Colonic mucosa (tissue), 4 donors: ENCODE data around the gene CEACAM4. TPM values are rescaled to one million over a fixed set of nuclear protein-coding genes. Genes with fewer than 3 reads are reported as not detected.

Source experiments
- DNase-seq: peaks from one replicate; pipeline ENCODE4 v3.0.0-alpha.2; 2020
- H3K27ac ChIP-seq: fragments of 200-600 bp; one replicate; pipeline ENCODE4 v1.8.0; 2021
- H3K27me3 ChIP-seq: fragments of 200-600 bp; one replicate; pipeline ENCODE4 v1.8.0; 2021
- H3K36me3 ChIP-seq: fragments of 200-600 bp; one replicate; pipeline ENCODE4 v1.8.0; 2021
- H3K4me1 ChIP-seq: fragments of 200-600 bp; one replicate; pipeline ENCODE4 v1.8.0; 2021; ENCODE audit warnings: mild to moderate bottlenecking
- H3K4me3 ChIP-seq: fragments of 200-600 bp; one replicate; pipeline ENCODE4 v1.8.0; 2021
- H3K9ac ChIP-seq, 2 donors: one replicate each; pipeline ENCODE4 v1.7.0; 2013; ENCODE audit warnings: control low read depth in 2 of 2, low read depth in 2 of 2, low read length in 2 of 2
- H3K9me3 ChIP-seq: fragments of 200-600 bp; one replicate; pipeline ENCODE4 v1.8.0; 2021
- intact Hi-C: fragments of 100-400 bp; cut with DNase I; formaldehyde crosslinking; loops from one replicate; pipeline ENCODE4 v1.14.1; 2022
- total RNA-seq, 2 donors: library from RNA; stranded (reverse); fragmentation: NEBNext Ultra II Directional in 1 of 2; extraction: Animal tissue kit (Norgen Biotek cat#: 25700) in 1 of 2; gene quantifications; one replicate each; pipeline ENCODE4 v1.2.1, GENCODE V29; 2021
- TF ChIP-seq, protein P1 (sequence below): fragments of 200-600 bp; IDR thresholded peaks from one replicate; pipeline ENCODE4 v1.8.0; 2022; ENCODE audit warnings: antibody characterized with exemption, mild to moderate bottlenecking
- donor health status: healthy.
- donor health status: DM: no; HTN: no; CAD: no.
- donor health status: DM: no; HTN: no; CAD: no.

The CEACAM4 gene
- total RNA-seq, 2 donors from 2014 or later, result not detected

DNA sequence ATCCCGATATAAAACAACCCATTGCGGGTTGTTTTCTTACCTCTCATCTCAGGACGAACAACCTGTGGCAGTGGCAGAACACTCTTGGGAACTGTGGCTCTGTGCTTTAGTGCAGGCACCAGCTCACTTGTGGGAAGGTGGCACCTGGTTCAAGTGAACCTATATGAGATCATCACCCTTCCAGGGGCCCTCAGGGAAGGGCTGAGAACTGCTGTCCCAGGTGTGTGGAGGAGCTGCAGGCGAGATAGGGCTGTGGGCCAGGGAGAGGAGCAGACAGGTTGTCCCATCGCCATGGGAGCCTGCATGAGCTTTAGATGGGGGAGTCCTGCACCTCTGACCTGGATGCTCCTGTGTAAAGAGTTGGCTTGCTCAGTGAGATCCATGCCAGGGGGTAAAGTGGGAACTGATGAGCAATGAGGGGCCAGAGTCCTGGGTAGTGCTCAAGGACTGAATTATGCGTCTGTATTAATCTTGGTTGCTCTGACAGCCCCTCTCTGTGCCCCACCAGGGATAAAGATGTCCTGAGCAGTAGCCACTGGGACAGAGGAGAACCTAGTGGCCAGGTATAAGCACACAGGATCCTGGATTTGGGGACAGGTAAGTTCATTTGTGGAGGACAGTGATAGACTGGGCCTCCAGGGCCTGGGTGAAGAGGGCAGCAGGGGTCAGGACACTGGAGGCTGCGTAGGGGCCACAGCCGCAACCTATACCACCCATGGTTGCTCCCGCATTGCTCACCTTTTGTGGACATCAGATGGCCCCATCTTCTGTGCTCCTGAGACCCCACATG is 8.7 kb downstream of the CEACAM4 start:
- H3K9me3 ChIP-seq, result no peaks in the 10 kb centered on the region
- TF ChIP-seq, protein P1, sequence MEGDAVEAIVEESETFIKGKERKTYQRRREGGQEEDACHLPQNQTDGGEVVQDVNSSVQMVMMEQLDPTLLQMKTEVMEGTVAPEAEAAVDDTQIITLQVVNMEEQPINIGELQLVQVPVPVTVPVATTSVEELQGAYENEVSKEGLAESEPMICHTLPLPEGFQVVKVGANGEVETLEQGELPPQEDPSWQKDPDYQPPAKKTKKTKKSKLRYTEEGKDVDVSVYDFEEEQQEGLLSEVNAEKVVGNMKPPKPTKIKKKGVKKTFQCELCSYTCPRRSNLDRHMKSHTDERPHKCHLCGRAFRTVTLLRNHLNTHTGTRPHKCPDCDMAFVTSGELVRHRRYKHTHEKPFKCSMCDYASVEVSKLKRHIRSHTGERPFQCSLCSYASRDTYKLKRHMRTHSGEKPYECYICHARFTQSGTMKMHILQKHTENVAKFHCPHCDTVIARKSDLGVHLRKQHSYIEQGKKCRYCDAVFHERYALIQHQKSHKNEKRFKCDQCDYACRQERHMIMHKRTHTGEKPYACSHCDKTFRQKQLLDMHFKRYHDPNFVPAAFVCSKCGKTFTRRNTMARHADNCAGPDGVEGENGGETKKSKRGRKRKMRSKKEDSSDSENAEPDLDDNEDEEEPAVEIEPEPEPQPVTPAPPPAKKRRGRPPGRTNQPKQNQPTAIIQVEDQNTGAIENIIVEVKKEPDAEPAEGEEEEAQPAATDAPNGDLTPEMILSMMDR, result no peak
- H3K4me3 ChIP-seq, result no peak overlapping the region
- H3K27me3 ChIP-seq, result no peaks in the 10 kb centered on the region
- no peaks in the 10 kb centered on the region for H3K4me1 ChIP-seq
- H3K9ac ChIP-seq, result no peak overlapping the region
- DNase-seq, result no peak
- no peaks in the 10 kb centered on the region for H3K36me3 ChIP-seq
- intact Hi-C loops, result no loop called here
- no peak overlapping the region for H3K27ac ChIP-seq

DNA sequence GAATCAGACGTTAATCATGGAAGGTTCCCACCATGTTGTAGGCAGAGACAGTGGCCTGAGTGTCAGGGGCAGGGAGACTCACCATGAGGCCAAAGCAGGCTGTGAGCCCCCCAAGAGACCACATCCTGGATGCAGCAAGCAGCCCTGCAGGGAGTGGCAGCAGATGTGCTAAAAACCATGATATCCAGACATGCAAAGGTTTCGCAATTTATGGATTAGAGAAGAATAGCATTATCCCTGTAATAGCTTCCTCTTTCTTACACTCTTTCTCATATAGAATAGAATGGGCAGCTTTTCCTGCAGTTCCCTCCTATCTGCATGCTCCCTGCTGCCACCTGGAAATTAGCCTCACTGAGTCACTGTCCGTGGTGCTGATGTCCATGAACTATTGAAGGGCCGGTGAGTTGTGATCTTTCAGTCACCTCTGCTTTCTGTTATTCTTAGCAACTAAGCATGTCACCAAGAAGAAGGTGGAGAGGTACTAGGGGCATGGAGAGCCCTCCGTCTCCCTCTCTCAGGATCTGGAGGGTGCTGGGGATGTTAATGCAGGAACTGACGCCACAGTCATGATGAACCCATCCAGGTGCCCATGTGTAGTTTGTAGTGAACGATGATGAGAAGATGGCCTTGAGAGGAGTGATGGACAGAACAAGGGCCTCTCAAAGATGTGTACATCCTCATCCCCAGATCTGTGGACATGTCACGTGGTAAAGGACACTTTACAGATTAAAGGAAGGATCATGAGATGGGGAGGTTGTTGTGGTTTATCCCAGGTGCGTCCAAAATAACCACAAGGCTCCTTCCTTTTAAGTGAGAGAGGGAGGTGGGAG is 9.9 kb downstream of the CEACAM4 start:
- intact Hi-C loops, result no loop called here
- no peak for DNase-seq
- Histone ChIP-seq H3K36me3 (no peaks in the 10 kb centered on the region), H3K4me1 (no peaks in the 10 kb centered on the region), H3K27ac (no peak overlapping the region), H3K9ac (no peak overlapping the region), H3K4me3 (no peak overlapping the region), H3K27me3 (no peaks in the 10 kb centered on the region), H3K9me3 (no peaks in the 10 kb centered on the region)
- TF ChIP-seq, protein P1, result no peak

DNA sequence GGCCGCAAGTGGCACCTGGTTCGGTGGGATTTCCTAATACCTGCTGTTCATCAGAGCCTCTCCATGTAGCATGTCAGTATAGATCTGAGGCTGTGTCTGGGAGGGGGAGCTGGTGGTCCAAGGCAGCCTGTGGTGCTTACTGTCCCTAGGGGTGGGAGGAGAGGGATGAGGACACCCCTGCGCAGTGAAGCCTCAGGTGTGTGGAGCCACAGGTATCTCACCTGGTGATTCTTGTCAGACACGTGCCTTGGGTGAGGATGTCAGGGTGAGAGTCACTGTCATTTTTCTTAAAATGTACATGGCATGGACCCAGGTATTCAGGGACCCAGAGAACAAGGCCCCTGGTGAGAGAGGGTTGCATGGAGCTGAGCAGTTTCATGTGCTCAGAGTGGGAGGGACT is 11.7 kb downstream of the CEACAM4 start:
- intact Hi-C loops, result no loop called here
- no peaks in the 10 kb centered on the region for H3K27me3 ChIP-seq

DNA sequence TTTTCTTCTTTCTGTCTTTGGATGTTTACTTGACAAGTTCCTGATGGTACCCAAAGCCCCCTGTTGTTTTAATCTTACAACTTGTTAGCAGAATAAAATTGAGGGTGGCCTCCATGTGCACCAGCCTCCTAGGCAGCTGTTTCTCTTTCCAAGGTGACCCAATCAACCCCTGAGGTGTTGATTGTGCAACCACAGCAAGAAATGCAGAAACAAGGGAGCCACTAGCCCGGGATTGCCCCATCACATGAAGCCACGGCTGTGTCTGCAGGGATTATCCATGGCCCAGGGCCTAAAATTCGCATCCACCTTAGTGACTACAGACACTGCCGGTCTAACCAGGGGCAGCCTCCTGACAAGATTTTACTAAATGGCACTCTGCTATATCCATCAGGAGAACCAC is 14.4 kb downstream of the CEACAM4 start:
- no peaks in the 10 kb centered on the region for H3K36me3 ChIP-seq
- no peaks in the 10 kb centered on the region for H3K9me3 ChIP-seq
- no peak overlapping the region for H3K9ac ChIP-seq
- no peaks in the 10 kb centered on the region for H3K4me1 ChIP-seq
- DNase-seq, result no peak
- H3K27me3 ChIP-seq, result no peaks in the 10 kb centered on the region
- intact Hi-C loops, result no loop called here
- no peak overlapping the region for H3K4me3 ChIP-seq
- H3K27ac ChIP-seq, result no peak overlapping the region
- TF ChIP-seq, protein P1, result no peak

More for the DNA sequence above, 11.7 kb downstream of the CEACAM4 start:
- DNase-seq, result no peak
- no peaks in the 10 kb centered on the region for H3K36me3 ChIP-seq
- H3K9ac ChIP-seq, result no peak overlapping the region
- no peaks in the 10 kb centered on the region for H3K4me1 ChIP-seq
- H3K9me3 ChIP-seq, result no peaks in the 10 kb centered on the region
- H3K4me3 ChIP-seq, result no peak overlapping the region
- TF ChIP-seq, protein P1, result no peak
- no peak overlapping the region for H3K27ac ChIP-seq

DNA sequence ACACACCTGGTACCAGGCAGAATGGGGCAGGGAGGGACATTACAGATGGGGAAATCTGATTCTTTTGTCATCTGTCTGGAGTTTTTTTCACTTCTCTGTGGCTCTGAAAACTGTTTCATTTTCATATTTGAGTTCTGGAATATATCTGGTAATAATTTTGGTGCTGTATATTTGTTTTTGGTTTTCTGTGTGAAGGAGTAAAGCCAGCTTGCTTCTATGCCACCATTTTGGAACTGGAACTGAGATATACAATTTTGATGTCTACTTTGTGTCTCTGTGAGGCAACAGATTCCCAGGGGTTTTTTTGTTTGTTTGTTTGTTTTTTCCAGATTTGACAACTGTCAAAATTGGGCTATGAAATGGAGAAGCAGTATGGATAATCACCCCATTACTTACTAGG is 16.1 kb downstream of the CEACAM4 start:
- TF ChIP-seq, protein P1, result no peak
- no peak overlapping the region for H3K9ac ChIP-seq

More for the DNA sequence above, 16.1 kb downstream of the CEACAM4 start:
- Histone ChIP-seq H3K4me3 (no peak overlapping the region), H3K9me3 (no peaks in the 10 kb centered on the region), H3K4me1 (no peaks in the 10 kb centered on the region), H3K36me3 (no peaks in the 10 kb centered on the region), H3K27me3 (no peaks in the 10 kb centered on the region), H3K27ac (no peak overlapping the region)
- intact Hi-C loops, result no loop called here
- no peak for DNase-seq
